Suprapubic skin (tissue), 4 donors: ENCODE measurements around the gene ATP5PF.
"Not testable (repeated sequence)": the region's sequence is repeated elsewhere in the genome, so short reads cannot be mapped to it uniquely, and the experiment has no call there.

Source experiments
- EP300 ChIP-seq: sonication (generic); formaldehyde crosslinking; IDR thresholded peaks from one replicate; pipeline ENCODE4 v1.6.1; 2017; ENCODE audit warnings: antibody characterized with exemption
- POLR2A ChIP-seq, 2 donors: fragments of 450-650 bp; IDR thresholded peaks; one replicate each; pipeline ENCODE4 v1.6.1; 2017; ENCODE audit warnings: antibody characterized with exemption in 2 of 2, mild to moderate bottlenecking in 2 of 2, moderate library complexity in 2 of 2
- POLR2AphosphoS5 ChIP-seq, 3 donors: sonication (generic); formaldehyde crosslinking; IDR thresholded peaks; one replicate each; pipeline ENCODE4 v1.6.1; 2017; ENCODE audit warnings: antibody characterized with exemption in 3 of 3
- TF ChIP-seq, protein P1 (sequence below), 2 donors: fragments of 200-600 bp in 1 of 2; fragments of 450-650 bp in 1 of 2; sonication (generic) in 1 of 2; IDR thresholded peaks; one replicate each; pipeline ENCODE4 v1.5.1; 2016 to 2019; ENCODE audit warnings: antibody characterized with exemption in 2 of 2, mild to moderate bottlenecking in 1 of 2, moderate library complexity in 1 of 2

DNA sequence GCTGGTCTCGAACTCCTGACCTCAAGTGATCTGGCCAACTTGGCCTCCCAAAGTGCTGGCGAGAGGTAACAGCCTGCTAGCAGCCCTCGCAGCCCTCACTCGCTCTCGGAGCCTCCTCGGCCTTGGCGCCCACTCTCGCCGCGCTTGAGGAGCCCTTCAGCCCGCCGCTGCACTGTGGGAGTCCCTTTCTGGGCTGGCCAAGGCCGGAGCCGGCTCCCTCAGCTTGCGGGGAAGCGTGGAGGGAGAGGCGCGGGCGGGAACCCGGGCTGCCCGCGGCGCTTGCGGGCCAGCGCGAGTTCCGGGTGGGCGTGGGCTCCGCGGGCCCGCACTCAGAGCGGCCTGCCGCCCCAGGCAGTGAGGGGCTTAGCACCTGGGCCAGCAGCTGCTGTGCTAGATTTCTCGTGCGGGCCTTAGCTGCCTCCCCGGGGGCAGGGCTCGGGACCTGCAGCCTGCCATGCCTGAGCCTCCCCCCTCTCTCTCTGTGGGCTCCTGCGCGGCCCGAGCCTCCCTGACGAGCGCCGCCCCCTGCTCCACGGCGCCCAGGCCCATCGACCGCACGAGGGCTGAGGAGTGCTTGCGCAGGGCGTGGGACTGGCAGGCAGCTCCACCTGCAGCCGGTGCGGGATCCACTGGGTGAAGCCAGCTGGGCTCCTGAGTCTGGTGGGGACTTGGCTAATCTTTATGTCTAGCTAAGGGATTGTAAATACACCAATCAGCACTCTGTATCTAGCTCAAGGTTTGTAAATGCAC, 43.6 kb upstream of the ATP5PF start:
- TF ChIP-seq, protein P1, sequence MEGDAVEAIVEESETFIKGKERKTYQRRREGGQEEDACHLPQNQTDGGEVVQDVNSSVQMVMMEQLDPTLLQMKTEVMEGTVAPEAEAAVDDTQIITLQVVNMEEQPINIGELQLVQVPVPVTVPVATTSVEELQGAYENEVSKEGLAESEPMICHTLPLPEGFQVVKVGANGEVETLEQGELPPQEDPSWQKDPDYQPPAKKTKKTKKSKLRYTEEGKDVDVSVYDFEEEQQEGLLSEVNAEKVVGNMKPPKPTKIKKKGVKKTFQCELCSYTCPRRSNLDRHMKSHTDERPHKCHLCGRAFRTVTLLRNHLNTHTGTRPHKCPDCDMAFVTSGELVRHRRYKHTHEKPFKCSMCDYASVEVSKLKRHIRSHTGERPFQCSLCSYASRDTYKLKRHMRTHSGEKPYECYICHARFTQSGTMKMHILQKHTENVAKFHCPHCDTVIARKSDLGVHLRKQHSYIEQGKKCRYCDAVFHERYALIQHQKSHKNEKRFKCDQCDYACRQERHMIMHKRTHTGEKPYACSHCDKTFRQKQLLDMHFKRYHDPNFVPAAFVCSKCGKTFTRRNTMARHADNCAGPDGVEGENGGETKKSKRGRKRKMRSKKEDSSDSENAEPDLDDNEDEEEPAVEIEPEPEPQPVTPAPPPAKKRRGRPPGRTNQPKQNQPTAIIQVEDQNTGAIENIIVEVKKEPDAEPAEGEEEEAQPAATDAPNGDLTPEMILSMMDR (IDR thresholded peaks at IDR 0.05): not testable (repeated sequence)
- TF ChIP-seq POLR2A (IDR thresholded peaks at IDR 0.05); EP300; POLR2AphosphoS5 (IDR thresholded peaks at IDR 0.05): not testable (repeated sequence)
